KOPT-K1 (cell line): ENCODE measurements around the gene APOH.

Source experiments
- H3K27ac ChIP-seq: fragments of 200-600 bp; sonication (generic); 2 replicates; pipeline ENCODE4 v1.5.1; 2016; ENCODE audit warnings: antibody characterized with exemption, mild to moderate bottlenecking, low read depth, low read length; ENCODE audit not compliant: poor library complexity, severe bottlenecking
- H3K36me3 ChIP-seq: fragments of 200-600 bp; sonication (generic); 2 replicates; pipeline ENCODE4 v1.5.1; 2017; ENCODE audit warnings: antibody characterized with exemption, mild to moderate bottlenecking, low read length, moderate library complexity; ENCODE audit not compliant: insufficient read depth
- H3K9me3 ChIP-seq: fragments of 200-600 bp; sonication (generic); 2 replicates; pipeline ENCODE4 v1.5.1; 2017; ENCODE audit warnings: antibody characterized with exemption, low read length, mild to moderate bottlenecking; ENCODE audit not compliant: insufficient read depth, poor library complexity, severe bottlenecking

APOH gene

DNA sequence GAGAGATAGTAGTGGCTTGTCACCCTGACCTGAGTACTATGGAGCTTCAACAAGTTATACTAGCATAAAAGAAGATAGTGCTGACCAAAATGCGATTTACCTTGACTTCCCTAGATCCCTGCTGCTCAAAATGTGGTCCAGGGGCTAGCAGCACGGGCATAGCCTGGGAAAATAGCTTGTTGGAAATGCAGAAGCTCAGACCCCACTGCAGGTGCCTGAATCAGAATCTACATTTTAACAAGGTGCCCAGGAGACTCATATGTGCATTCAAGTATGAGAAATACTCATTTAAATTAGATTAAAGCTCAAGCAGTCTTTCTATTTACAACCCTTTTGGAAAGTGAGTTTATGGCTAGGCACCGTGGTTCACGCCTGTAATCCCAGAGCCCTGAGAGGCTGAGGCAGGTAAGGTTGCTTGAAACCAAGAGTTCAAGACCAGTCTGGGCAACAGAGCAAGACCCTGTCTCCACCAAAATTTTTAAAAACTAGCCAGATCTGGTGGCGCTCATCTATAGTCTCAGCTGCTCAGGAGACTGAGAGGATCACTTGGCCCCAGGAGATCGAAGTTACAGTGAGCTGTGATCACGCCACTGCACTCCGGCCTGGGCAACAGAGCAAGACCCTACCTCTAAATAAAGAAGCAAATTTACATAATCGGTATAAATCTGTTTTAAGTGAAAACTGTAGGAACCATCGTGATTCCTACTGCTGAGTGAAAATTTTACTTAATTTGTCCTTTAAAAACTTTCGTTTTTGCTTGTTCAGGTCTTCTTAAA is 7.3 kb downstream of the APOH start:
- H3K36me3 ChIP-seq = no peaks in the 10 kb centered on the region
- H3K27ac ChIP-seq = no peak overlapping the region
- no peaks in the 10 kb centered on the region for H3K9me3 ChIP-seq

DNA sequence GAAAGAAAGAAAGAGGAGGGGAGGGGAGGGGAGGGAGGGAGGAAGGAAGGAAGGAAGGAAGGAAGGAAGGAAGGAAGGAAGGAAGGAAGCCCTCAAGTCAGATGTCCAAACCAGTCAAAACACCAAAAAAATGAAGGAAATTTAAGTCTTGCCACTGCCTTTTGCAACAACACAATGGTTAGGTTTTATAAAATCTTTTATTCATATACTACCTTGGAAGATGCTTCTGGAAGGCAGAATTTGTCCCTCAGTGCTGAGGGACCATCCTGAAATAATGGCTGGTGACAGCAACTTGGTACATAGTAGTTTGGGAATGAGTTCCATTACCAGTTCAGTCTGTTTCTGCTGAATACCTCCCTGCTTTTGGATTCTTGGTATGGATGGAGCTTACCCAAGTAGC is 7.9 kb downstream of the APOH start:
- H3K27ac ChIP-seq = no peak overlapping the region
- H3K9me3 ChIP-seq = no peaks in the 10 kb centered on the region
- H3K36me3 ChIP-seq = no peaks in the 10 kb centered on the region

DNA sequence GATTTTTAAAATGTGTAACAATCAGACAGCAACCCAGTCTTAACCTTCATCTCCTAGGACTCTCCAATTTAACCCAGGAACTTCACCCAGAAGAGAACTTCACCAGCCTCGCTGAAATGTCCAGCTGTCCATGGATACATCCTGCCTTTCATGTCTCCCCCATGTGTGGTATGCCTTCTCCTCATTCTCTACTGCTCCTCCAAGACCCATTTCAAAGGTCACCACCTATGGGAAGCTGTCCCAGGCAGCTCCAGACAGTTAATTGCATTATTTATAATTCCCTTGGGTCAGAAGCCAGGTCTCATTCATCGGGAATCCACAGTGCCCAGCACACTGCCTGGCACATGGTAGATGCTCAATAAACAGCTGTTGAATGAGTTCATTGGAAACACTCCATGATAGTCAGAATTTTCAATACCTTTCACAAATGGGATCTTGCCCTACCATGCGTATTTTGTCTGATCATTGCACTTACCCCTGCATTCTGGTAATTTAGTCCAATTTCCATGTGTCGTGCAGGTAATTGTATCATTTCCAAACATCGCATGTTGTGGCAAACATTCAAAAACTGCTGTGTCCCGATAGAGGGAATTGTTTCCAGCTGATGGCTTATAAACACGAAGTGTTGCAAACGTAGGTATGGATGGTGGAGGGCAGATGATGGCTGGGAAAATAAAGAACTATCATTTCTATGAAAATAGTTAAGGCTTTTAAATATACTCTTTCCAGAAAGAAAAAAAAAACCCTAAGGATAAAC is 9.0 kb downstream of the APOH start:
- Histone ChIP-seq H3K36me3 (no peaks in the 10 kb centered on the region), H3K27ac (no peak overlapping the region), H3K9me3 (no peaks in the 10 kb centered on the region)

DNA sequence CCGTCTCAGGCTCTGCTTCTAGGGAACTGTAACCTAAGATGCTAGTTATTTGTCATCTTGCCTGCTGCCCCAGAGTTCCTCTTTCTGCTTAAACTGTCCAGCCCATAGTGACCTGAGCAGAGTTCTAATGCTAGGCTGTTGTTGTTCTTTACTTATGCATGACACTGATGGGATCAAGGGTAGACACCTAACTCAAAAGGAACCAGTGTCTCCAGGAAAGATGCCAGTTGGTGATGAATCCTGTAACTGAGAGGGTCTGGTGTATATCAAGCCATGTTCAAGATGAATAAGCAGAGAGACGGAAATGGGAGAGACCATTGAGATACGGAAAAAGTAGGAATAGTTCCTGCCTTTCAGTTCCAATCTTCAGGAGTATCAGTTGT is 13.7 kb downstream of the APOH start:
- Histone ChIP-seq H3K36me3 (no peaks in the 10 kb centered on the region), H3K9me3 (no peaks in the 10 kb centered on the region), H3K27ac (no peak overlapping the region)

DNA sequence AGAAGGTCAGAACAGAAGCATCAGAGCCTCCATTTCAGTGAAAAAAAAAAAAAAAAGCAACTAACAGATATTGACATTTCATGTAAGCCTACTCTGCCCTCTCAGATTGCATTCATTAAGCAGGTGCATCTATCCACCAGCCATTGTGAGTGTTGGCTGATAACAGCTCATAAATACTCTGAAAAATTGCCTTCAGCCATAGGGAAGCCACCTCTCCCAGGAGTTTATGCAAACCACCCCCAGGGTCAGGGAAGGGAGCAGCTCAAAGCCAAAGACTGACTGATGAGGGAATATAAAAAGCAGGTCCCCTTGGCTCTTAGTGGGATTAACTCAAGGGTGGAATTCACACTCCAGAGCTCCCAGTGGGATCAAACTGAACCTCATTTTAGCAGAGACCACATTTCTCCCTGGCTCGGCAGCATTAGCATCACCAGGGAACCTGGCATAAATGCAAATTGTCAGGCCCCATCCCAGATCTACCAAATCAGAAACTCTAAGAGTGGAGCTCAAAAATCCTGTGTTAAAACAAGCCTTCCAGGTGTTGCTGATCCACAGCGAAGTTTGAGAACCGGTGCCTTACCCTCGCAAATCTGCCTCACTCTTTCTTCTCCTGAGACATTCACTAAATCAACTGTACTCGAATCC is 14.2 kb downstream of the APOH start:
- Histone ChIP-seq H3K27ac (no peak overlapping the region), H3K9me3 (no peaks in the 10 kb centered on the region), H3K36me3 (no peaks in the 10 kb centered on the region)

DNA sequence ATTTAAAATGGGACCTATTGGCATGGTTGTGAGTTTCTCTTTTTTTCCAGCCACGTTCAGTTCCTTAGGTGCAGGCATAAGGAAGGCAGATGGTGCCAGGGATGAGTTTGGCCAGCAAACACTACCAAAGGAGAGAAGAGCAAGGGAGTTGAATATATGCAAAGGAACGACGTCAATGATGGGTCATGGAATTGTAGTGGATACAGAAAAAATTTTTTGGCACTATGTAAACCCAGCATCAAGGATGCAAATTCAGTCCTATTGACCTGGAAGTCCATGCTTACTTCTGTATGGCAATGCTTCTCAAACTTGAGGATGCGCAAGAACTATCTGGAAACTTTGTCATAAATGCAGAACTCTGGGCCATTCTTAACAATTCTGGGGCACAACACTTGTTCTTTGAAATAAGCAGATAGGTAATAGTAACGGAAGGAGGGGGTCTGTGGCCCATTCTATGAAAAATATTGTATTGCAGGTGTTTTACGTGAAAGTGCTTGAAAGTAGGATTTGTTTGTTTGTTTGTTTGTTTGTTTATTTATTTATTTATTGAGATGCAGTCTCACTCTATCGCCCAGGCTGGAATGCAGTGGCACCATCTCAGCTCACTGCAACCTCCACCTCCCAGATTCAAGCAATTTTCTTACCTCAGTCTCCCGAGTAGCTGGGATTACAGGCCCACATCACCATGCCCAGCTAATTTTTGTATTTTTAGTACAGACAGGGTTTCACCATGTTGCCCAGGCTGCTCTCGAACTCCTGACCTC is 18.0 kb downstream of the APOH start:
- no peak overlapping the region for H3K27ac ChIP-seq
- no peaks in the 10 kb centered on the region for H3K9me3 ChIP-seq
- H3K36me3 ChIP-seq = no peaks in the 10 kb centered on the region

DNA sequence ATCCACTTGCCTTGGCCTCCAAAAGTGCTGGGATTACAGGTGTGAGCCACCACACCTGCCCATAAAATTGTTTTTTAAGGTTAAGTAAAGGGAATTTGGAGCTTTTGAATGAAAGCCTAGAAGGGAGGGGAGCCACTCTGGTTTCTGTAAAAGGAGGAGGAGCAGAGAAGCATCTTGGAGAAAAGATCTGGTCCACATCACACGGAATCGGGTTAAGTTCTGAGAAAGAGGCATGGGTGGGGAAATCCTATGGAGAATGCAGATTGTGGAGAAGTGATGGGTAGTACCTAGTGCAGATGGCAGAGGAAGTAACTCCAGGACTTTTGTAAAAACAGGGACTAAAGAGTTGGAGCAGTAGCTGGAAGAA is 19.0 kb downstream of the APOH start:
- no peaks in the 10 kb centered on the region for H3K9me3 ChIP-seq
- no peak overlapping the region for H3K27ac ChIP-seq
- no peaks in the 10 kb centered on the region for H3K36me3 ChIP-seq

DNA sequence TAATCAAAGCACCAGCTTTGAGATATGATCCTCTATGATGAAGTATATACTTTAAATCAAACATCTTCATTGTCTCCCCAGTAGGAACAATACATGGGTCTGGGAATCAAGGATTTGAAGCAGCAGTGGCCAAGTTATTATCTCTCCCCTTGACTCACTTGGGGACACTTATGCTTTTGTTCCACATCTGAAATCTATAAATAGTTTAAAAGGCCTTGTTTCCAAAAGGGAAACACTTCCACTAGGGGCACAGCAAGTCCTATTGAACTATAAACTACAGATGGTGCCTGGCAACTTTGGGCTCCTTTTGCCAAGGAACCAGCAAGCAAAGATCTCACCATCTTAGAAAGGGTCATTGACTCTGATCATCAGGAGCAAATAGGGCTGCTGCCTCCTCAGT is 21.3 kb downstream of the APOH start:
- H3K9me3 ChIP-seq = no peaks in the 10 kb centered on the region
- no peaks in the 10 kb centered on the region for H3K36me3 ChIP-seq
- H3K27ac ChIP-seq = no peak overlapping the region

DNA sequence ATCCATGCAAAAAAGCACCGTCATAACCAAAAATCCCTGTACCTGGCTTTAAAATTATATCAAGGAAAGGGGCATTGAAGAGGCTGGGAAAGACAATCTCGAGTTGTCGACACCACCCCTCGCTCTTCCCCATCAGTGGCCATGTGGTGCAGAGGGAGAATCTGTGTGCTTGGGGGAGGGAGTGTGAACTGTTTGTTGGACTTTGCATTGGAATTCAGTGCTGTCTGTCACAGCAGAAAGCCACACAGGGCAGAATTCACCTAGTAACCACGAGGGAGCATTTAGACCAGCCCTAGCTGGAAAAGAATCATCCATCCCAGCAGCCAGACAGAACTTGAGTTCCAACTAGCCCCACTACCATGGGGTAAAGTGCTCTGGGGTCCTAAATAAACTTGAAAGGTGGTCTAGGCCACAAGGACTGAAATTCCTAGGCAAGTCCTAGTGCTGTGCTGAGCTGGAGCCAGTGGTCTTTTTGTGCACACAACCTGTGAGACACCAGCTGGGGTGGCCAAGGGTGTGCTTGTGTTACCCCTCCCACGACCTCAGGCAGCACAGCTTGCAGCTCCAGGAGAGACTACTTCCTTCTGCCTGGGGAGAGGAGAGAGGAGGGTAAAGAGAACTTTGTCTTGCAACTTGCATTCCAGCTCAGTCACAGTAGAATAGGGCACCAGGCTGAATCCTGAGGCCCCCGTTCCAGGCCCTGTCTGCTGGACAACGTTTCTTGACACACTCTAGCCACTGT is 25.8 kb downstream of the APOH start:
- Histone ChIP-seq H3K36me3 (no peaks in the 10 kb centered on the region), H3K9me3 (no peaks in the 10 kb centered on the region), H3K27ac (no peak overlapping the region)

DNA sequence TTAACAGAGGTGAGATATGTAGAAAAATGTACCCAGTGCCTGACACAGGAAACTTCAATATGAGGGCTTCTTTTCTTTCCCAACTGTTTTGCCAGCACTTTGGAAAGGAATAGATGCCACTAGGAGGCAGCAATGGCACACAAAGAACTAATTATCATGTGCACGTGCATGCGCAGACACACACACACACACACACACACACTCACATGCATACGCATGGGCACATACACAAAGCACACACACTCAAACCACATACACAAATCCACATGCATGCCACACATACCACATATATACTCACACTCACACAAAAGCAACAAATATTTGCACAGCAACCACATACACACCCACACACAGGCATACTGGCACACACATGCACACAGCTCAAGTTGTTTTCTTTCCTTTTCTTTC is 28.5 kb downstream of the APOH start:
- H3K9me3 ChIP-seq = no peaks in the 10 kb centered on the region
- no peaks in the 10 kb centered on the region for H3K36me3 ChIP-seq
- no peak overlapping the region for H3K27ac ChIP-seq

DNA sequence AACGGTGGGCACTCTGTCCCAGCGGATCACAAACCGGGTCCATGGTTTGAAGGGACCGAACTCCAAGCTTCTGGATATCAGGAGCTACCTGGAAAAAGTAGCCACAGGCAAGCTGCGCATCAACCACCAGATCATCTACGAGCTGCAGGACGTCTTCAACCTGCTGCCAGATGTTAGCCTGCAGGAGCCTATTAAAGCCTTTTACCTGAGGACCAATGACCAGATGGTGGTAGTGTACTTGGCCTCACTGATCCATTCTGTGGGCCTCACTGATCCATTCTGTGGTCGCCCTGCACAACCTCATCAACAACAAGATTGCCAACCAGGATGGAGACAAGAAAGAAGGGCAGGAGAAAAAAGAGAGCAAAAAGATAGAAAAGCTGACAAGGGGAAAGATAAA is 31.0 kb downstream of the APOH start:
- Histone ChIP-seq H3K27ac (no peak overlapping the region), H3K9me3 (no peaks in the 10 kb centered on the region), H3K36me3 (no peaks in the 10 kb centered on the region)

DNA sequence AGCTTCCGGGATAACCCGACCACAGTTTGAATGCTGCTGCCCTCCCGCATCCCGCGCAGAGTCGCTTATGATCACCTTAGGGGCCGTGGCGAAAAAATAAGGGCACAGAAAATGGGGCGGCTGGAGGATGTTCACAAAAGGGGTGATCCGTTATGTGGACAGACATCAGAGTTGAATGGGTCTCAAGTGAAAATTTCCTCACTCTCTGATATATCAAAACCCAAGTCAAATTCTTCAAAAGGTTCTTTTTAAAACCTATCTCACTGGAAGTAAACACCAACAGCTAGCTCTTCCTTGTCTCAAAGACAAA is 36.9 kb downstream of the APOH start:
- Histone ChIP-seq H3K9me3 (no peaks in the 10 kb centered on the region), H3K27ac (peak overlapping the region; percentile 74), H3K36me3 (no peaks in the 10 kb centered on the region)

DNA sequence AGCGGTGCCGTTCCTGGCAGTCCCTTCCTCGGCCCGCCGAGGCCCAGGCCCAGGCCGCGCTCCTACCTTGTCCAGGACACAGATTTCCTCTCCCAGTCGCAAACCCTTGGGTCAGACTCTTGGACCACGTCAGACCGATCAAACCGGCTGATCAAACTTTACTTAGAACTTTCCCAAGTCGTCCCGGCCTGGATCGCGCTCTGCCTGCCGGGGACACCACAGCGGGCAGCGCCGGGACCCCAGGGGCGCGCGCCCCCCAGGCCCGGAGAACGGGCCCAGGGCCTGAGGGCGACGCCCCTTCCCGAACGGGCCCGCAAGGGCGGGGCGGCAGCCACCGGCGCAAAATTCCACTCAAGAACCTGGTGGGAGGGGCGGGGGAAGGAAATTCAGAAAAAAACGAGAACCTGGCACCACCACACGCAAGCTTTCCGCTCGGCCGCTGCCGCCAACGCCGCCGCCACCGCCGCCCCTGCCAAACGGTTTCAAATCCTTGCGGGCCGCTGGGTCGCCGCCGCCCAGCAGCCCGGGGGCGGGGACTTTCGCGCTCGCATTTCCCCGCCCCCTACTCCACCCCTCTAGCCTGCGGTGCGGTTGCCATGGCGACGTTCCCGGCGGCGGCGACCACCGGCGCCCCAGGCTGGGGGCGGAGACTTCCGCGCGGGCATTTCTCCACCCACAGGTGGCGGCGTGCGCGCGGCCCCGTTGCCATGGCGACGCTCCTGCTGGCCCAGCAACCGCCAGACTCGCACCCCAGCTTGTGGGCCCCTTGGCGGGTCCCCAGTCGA is 37.4 kb downstream of the APOH start, which contains the start of gene CEP112:
Gene CEP112, minus strand, starts transcription at position 541 of the 785 bp plus-strand sequence.
- H3K27ac ChIP-seq = peak within 1 kb of the TSS; percentile 74
- no peaks in the 10 kb centered on the region for H3K36me3 ChIP-seq
- H3K9me3 ChIP-seq = no peaks in the 10 kb centered on the region
